Ovary (tissue), 3 donors: ENCODE results near the gene PLCB1.
"Not testable (repeated sequence)": the region's sequence is repeated elsewhere in the genome, so short reads cannot be mapped to it uniquely, and the experiment has no call there.

Experiments used
- CTCF ChIP-seq, 3 donors: fragments of 450-650 bp in 2 of 3; fragments of 200-600 bp in 1 of 3; IDR thresholded peaks; one replicate each; pipeline versions ENCODE4 v1.5.1 to v1.8.0; 2016 to 2022; ENCODE audit warnings: antibody characterized with exemption in 3 of 3, mild to moderate bottlenecking in 1 of 3
- POLR2A ChIP-seq: fragments of 450-650 bp; IDR thresholded peaks from one replicate; pipeline ENCODE4 v1.6.1; 2017; ENCODE audit warnings: antibody characterized with exemption, mild to moderate bottlenecking, moderate library complexity
- donor health status: DM: no; HTN: no; CAD: no.

- not testable (repeated sequence) for TF ChIP-seq CTCF (IDR thresholded peaks at IDR 0.05); POLR2A
Observed at GRCh38 chr20:8851919-8852318, 719.9 kb downstream of the PLCB1 start.
